ENCODE measurements around the gene DNMT3L. TPM values are rescaled to one million over a fixed set of nuclear protein-coding genes. Genes with fewer than 3 reads are reported as not detected.
A peak's percentile ranks its signal among the peaks of the same experiment; 100 is the strongest.

The DNMT3L gene
- total RNA-seq, 1 experiment from 2014 or later: not detected

DNA sequence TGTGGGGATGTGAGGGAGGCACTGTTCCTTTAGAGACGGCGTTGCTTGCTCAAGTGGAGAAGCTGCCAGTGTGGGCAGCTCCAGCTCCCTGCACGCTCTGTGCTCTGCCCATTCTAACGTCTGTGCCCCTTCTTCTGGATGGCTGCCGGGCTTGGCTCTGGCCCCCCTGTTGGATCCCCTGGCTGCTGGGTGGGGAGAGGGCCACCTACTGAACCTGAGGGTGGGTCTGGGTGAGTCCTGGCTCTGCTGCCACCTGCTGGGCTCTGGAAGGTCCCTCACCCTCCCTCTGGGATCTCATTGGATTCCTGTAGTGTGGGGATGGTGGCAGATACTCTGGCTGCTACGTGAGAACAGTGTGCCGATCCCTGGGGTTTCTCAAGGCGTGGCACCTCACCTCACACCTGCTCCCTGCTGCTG, 43.2 kb upstream of the DNMT3L start:
- ChIA-PET POLR2A (no interaction called here), CTCF (interaction anchor here (1.4 kb wide), 1 partner anchor 29 kb away, joined by 3 read pairs; no protein-coding TSS in a partner anchor)
- DNase-seq (ENCODE audit: low spot score) (peak; percentile 43), ATAC-seq (peak; percentile 36)
- no peak overlapping the region for H3K4me3 Mint-ChIP-seq
- no peaks in the 10 kb centered on the region for H3K9me3 Mint-ChIP-seq
- H3K36me3 Mint-ChIP-seq: 0 out of 2 replicates have a peak, but pooled peaks cover 2% of the 10 kb centered on the region
- peak overlapping the region; percentile 97 for H3K27ac Mint-ChIP-seq
- H3K4me1 Mint-ChIP-seq: peaks cover 30% of the 10 kb centered on the region
- H3K27me3 Mint-ChIP-seq (ENCODE audit: low read depth): no peaks in the 10 kb centered on the region
- TF ChIP-seq TCF7 (CRISPR knock-in tag; IDR thresholded peaks at IDR 0.05; ENCODE audit: low read depth) (no peak), ZNF121 (CRISPR knock-in tag; IDR thresholded peaks at IDR 0.05) (no peak)
- TF ChIP-seq, protein P1, sequence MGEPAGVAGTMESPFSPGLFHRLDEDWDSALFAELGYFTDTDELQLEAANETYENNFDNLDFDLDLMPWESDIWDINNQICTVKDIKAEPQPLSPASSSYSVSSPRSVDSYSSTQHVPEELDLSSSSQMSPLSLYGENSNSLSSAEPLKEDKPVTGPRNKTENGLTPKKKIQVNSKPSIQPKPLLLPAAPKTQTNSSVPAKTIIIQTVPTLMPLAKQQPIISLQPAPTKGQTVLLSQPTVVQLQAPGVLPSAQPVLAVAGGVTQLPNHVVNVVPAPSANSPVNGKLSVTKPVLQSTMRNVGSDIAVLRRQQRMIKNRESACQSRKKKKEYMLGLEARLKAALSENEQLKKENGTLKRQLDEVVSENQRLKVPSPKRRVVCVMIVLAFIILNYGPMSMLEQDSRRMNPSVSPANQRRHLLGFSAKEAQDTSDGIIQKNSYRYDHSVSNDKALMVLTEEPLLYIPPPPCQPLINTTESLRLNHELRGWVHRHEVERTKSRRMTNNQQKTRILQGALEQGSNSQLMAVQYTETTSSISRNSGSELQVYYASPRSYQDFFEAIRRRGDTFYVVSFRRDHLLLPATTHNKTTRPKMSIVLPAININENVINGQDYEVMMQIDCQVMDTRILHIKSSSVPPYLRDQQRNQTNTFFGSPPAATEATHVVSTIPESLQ (CRISPR knock-in tag; IDR thresholded peaks at IDR 0.05): no peak
- TF ChIP-seq, protein P2, sequence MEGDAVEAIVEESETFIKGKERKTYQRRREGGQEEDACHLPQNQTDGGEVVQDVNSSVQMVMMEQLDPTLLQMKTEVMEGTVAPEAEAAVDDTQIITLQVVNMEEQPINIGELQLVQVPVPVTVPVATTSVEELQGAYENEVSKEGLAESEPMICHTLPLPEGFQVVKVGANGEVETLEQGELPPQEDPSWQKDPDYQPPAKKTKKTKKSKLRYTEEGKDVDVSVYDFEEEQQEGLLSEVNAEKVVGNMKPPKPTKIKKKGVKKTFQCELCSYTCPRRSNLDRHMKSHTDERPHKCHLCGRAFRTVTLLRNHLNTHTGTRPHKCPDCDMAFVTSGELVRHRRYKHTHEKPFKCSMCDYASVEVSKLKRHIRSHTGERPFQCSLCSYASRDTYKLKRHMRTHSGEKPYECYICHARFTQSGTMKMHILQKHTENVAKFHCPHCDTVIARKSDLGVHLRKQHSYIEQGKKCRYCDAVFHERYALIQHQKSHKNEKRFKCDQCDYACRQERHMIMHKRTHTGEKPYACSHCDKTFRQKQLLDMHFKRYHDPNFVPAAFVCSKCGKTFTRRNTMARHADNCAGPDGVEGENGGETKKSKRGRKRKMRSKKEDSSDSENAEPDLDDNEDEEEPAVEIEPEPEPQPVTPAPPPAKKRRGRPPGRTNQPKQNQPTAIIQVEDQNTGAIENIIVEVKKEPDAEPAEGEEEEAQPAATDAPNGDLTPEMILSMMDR (IDR thresholded peaks at IDR 0.05): peak; percentile 23; the same call in 1 of the 2 replicates

DNA sequence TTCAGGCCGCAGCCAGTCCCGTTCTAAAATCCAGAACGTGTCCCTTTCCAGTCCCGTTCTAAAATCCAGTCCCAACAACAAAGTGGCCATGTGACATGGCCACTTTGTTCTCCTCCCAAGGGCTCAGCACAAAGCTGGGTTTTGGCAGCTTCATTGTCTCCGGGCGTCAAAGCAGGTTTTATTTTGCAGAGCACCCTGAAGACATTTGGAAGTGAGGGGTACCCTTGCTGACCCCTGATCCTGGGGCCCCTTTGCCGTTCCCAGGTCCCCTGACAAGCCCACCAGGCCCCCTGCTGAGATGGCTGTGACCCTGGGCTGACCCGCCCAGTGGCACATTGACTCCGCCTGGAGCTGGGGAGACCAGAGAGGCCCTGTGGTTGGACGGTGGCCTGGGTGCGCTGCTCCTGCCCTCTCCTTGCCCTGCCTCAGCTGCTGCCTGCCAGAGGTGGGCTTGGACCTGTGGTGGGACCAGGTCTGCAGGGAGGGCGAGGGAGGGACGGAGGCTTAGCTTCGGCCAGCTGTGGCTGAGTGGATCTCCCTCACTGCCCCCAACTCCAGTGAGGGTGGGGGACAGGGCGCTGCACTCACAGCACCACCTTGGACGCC, 42.4 kb upstream of the DNMT3L start:
- no peaks in the 10 kb centered on the region for H3K9me3 Mint-ChIP-seq
- POLR2A ChIA-PET: no interaction called here
- DNase-seq (ENCODE audit: low spot score) (no peak), ATAC-seq (no peak)
- H3K4me3 Mint-ChIP-seq: no peak overlapping the region
- TF ChIP-seq, protein P3, sequence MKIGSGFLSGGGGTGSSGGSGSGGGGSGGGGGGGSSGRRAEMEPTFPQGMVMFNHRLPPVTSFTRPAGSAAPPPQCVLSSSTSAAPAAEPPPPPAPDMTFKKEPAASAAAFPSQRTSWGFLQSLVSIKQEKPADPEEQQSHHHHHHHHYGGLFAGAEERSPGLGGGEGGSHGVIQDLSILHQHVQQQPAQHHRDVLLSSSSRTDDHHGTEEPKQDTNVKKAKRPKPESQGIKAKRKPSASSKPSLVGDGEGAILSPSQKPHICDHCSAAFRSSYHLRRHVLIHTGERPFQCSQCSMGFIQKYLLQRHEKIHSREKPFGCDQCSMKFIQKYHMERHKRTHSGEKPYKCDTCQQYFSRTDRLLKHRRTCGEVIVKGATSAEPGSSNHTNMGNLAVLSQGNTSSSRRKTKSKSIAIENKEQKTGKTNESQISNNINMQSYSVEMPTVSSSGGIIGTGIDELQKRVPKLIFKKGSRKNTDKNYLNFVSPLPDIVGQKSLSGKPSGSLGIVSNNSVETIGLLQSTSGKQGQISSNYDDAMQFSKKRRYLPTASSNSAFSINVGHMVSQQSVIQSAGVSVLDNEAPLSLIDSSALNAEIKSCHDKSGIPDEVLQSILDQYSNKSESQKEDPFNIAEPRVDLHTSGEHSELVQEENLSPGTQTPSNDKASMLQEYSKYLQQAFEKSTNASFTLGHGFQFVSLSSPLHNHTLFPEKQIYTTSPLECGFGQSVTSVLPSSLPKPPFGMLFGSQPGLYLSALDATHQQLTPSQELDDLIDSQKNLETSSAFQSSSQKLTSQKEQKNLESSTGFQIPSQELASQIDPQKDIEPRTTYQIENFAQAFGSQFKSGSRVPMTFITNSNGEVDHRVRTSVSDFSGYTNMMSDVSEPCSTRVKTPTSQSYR (CRISPR knock-in tag; IDR thresholded peaks at IDR 0.05): no peak
- TF ChIP-seq NR2C2 (CRISPR knock-in tag; IDR thresholded peaks at IDR 0.05) (no peak), GTF2I (CRISPR knock-in tag; conservative IDR thresholded peaks at IDR 0.05) (no peak), SOX15 (CRISPR knock-in tag; IDR thresholded peaks at IDR 0.05) (no peak), NFE2L1 (CRISPR knock-in tag; IDR thresholded peaks at IDR 0.05) (no peak), ESRRA (CRISPR knock-in tag; IDR thresholded peaks at IDR 0.05; ENCODE audit: borderline replicate concordance) (no peak), TEAD4 (CRISPR knock-in tag; IDR thresholded peaks at IDR 0.05) (no peak), ATF1 (CRISPR knock-in tag; IDR thresholded peaks at IDR 0.05) (no peak), FOXJ3 (CRISPR knock-in tag; IDR thresholded peaks at IDR 0.05; ENCODE audit: borderline replicate concordance) (no peak)
- TF ChIP-seq, protein P4, sequence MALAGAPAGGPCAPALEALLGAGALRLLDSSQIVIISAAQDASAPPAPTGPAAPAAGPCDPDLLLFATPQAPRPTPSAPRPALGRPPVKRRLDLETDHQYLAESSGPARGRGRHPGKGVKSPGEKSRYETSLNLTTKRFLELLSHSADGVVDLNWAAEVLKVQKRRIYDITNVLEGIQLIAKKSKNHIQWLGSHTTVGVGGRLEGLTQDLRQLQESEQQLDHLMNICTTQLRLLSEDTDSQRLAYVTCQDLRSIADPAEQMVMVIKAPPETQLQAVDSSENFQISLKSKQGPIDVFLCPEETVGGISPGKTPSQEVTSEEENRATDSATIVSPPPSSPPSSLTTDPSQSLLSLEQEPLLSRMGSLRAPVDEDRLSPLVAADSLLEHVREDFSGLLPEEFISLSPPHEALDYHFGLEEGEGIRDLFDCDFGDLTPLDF (CRISPR knock-in tag; IDR thresholded peaks at IDR 0.05): no peak
- TF ChIP-seq, protein P5, sequence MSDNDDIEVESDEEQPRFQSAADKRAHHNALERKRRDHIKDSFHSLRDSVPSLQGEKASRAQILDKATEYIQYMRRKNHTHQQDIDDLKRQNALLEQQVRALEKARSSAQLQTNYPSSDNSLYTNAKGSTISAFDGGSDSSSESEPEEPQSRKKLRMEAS (CRISPR knock-in tag; IDR thresholded peaks at IDR 0.05): no peak
- TF ChIP-seq, protein P2 (IDR thresholded peaks at IDR 0.05): no peak
- TF ChIP-seq, protein P6, sequence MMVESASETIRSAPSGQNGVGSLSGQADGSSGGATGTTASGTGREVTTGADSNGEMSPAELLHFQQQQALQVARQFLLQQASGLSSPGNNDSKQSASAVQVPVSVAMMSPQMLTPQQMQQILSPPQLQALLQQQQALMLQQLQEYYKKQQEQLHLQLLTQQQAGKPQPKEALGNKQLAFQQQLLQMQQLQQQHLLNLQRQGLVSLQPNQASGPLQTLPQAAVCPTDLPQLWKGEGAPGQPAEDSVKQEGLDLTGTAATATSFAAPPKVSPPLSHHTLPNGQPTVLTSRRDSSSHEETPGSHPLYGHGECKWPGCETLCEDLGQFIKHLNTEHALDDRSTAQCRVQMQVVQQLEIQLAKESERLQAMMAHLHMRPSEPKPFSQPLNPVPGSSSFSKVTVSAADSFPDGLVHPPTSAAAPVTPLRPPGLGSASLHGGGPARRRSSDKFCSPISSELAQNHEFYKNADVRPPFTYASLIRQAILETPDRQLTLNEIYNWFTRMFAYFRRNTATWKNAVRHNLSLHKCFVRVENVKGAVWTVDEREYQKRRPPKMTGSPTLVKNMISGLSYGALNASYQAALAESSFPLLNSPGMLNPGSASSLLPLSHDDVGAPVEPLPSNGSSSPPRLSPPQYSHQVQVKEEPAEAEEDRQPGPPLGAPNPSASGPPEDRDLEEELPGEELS (CRISPR knock-in tag; IDR thresholded peaks at IDR 0.05): no peak
- TF ChIP-seq, protein P7, sequence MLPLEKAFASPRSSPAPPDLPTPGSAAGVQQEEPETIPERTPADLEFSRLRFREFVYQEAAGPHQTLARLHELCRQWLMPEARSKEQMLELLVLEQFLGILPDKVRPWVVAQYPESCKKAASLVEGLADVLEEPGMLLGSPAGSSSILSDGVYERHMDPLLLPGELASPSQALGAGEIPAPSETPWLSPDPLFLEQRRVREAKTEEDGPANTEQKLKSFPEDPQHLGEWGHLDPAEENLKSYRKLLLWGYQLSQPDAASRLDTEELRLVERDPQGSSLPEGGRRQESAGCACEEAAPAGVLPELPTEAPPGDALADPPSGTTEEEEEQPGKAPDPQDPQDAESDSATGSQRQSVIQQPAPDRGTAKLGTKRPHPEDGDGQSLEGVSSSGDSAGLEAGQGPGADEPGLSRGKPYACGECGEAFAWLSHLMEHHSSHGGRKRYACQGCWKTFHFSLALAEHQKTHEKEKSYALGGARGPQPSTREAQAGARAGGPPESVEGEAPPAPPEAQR (CRISPR knock-in tag; IDR thresholded peaks at IDR 0.05): no peak
- CTCF ChIA-PET: interaction anchor here (0.9 to 1.7 kb wide), 4 partner anchors 11 to 157 kb away, joined by 3 to 4 read pairs (median 4); partner anchors contain the start of gene CFAP410
- H3K27me3 Mint-ChIP-seq (ENCODE audit: low read depth): 0 out of 2 replicates have a peak, but pooled peaks cover 3% of the 10 kb centered on the region
- H3K36me3 Mint-ChIP-seq: 0 out of 2 replicates have a peak, but pooled peaks cover 2% of the 10 kb centered on the region
- no peak overlapping the region; the same call in 1 of the 2 replicates for H3K27ac Mint-ChIP-seq
- peaks cover 33% of the 10 kb centered on the region for H3K4me1 Mint-ChIP-seq

Data from WTC11 (cell line).